Activated CD4-positive, alpha-beta T cell treated with anti-CD3 and anti-CD28 coated beads, Interleukin-10, Interleukin-2, amounts not matched to agents 100 ng/mL and 50 ng/mL, durations not matched to agents 16 hours and 8 hours (primary cell): ENCODE results near the gene GPC6.

ENCODE experiments used
- DNase-seq: peaks from one replicate; pipeline ENCODE4 v3.0.0-alpha.2; 2020

The GPC6 gene

DNA sequence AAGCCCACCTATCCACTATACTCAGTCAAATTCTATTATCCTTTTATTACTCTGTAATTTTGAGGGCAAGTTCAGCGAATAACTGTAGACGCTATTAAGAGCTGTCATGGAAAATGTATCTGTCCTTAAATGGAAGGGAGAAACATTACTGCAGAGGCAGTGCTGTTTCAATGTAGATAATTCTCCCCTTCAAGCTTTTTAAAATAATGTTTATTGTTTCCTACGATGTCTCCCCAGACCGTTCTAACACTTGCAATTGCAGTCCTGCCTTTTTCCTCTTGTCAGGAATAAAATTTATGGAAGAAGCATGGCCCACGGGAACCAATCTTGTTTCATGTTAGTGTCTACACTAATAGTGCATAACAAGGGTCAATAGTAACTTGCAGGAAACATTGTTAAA is 159.5 kb downstream of the GPC6 start:
- DNase-seq = no peak

DNA sequence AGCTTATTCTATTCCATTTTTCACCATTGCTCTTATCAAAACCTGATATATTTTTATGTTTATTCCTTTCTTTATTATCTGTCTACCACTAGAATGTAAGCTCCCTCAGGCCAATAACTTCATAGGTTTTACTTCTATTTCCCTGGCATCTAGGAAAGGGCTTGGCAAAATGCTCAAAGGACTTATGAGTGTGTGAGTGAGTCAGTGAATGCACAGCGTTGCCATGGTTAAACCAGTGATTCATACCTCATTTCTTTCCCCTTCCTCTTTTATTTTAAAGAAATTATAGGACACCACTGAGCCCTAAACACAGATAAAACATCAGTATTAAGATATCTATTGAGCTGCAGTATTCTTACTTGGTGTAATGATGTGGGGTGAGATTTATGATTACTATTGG is 162.1 kb downstream of the GPC6 start:
- no peak for DNase-seq

GRCh38 chr13:93397619-93398018 is 171.0 kb downstream of the GPC6 start:
- no peak for DNase-seq

- DNase-seq = no peak
Measured at GRCh38 chr13:93398167-93399035, 171.8 kb downstream of the GPC6 start.

GRCh38 chr13:93399212-93399611 is 172.6 kb downstream of the GPC6 start:
- no peak for DNase-seq

- no peak for DNase-seq
Measured at GRCh38 chr13:93406136-93406535, 179.5 kb downstream of the GPC6 start.

DNA sequence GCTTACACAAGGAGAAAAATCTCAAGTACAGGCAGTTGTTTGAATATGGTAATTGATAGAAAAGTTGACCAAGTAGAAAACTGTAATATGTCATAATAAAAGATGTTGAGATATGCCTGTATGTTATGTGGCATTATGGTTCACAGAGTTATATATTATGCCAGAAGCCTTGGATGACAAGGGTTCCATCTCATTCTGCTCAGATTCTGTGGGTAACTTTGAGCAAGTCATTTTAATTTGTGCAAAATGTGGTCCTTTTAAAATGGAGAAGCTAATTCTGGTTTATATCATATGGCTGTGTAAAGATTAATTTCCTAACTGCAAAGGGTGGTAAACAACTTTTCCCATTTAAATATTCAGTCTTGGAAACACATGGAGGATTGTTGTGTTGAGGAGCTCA is 180.9 kb downstream of the GPC6 start:
- DNase-seq = no peak

- DNase-seq = no peak
Measured at GRCh38 chr13:93409001-93409400, 182.4 kb downstream of the GPC6 start.

GRCh38 chr13:93409816-93410215 is 183.2 kb downstream of the GPC6 start:
- DNase-seq = no peak

DNA sequence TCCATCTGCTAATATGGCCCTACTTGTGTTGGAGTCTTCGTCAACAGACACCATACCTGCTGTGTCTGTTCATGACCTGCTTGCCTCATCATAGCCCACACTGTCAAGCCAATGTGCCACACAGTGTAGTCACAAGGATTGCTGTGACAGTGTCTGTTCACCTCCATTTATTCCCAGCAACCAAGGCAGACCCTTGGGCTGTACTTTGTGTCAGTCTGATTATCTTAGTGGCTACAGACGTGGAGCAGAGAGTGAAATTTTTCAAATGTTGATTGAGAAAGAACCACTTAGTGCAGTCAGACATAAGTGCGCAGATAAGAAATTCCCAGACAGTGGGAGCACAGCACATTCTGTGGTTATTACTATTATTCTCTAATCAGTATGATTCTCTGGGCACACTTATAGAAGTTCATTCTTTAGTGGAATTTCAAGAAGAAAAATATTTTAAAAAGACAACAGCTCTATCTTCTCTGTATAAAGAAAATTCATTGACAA is 184.6 kb downstream of the GPC6 start:
- no peak for DNase-seq

GRCh38 chr13:93412676-93413075 is 186.1 kb downstream of the GPC6 start:
- no peak for DNase-seq

- DNase-seq = no peak
Measured at GRCh38 chr13:93413972-93414717, 187.5 kb downstream of the GPC6 start.

- no peak for DNase-seq
Measured at GRCh38 chr13:93416736-93417355, 190.2 kb downstream of the GPC6 start.

DNA sequence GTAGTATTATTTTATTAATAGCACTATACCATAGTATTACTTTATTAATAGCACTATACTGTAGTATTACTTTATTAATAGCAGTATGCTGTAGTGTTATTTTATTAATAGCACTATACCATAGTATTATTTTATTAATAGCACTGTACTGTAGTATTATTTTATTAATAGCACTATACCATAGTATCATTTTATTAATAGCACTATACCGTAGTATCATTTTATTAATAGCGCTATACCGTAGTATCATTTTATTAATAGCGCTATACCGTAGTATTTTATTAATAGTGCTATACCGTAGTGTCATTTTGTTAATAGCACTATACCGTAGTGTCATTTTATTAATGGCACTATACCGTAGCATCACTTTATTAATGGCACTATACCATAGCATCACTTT is 191.8 kb downstream of the GPC6 start:
- DNase-seq = no peak

GRCh38 chr13:93420206-93420605 is 193.6 kb downstream of the GPC6 start:
- DNase-seq = no peak

- no peak for DNase-seq
Measured at GRCh38 chr13:93420887-93421286, 194.3 kb downstream of the GPC6 start.

DNA sequence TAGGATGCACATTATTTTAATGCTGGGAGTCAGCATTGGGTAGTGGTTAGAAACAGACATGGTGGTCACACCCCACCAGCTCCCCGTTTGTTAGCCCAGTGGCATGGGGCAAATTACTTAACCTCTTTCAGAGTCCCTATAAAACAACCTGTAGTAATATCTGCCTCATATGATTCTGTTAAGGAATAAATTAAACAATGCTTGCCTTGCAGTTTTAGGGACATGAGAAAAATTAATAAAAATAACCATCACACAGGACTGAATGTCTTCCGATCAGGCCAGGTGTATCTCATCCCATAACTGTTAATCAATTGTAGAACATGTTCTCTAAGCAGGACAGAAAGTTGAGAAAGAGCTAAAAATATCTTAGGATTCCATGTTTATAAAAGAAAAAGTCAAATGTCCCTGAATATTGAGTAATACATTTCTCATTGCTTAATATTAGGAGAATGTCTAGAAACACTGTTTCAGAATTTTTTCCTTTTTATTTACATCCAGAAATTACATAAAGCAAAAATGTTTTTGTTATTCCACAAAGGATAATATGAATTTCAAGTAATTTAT is 196.5 kb downstream of the GPC6 start:
- DNase-seq = no peak

GRCh38 chr13:93425411-93425810 is 198.8 kb downstream of the GPC6 start:
- DNase-seq = no peak

DNA sequence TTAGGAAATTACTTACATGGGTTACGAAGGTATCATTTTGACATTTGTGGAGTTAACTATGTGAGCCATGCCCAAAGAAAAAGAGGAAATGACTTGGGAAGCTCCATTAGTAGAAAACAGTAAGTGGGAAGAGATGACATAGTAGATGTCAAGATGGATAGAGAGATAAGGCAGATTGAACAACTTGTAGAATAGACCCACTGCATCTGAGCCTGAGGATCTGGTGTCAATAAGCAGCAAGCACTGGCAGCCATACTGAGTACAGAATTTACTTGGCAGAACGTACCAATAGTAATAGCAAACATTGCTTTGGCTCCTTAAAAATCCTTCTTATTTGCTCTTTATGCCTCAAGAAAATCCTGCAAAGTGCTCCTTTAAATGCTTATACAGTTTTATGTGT is 203.8 kb downstream of the GPC6 start:
- no peak for DNase-seq

GRCh38 chr13:93435651-93436050 is 209.0 kb downstream of the GPC6 start:
- DNase-seq = no peak

DNA sequence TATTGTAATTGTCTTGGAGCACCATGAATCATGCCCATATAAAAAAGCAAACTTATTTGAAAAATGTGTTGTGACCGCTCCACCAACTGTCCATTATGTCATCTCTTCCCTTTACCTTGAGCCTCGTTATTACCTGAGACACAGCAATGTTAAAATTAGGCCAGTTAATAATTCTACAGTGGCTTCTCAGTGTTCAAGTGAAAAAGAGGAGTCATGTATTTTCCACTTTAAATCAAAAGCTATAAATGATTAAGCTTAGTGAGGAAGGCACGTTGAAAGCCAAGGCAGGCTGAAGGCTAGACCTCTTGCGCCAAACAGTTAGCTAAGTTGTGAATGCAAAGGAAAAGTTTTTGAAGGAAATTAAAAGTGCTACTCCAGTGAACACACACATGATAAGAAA is 210.5 kb downstream of the GPC6 start:
- no peak for DNase-seq

- no peak for DNase-seq
Measured at GRCh38 chr13:93446238-93446637, 219.6 kb downstream of the GPC6 start.

- DNase-seq = no peak
Measured at GRCh38 chr13:93450191-93450621, 223.6 kb downstream of the GPC6 start.
